ENCODE data around the gene TDP2.

The TDP2 gene

DNA sequence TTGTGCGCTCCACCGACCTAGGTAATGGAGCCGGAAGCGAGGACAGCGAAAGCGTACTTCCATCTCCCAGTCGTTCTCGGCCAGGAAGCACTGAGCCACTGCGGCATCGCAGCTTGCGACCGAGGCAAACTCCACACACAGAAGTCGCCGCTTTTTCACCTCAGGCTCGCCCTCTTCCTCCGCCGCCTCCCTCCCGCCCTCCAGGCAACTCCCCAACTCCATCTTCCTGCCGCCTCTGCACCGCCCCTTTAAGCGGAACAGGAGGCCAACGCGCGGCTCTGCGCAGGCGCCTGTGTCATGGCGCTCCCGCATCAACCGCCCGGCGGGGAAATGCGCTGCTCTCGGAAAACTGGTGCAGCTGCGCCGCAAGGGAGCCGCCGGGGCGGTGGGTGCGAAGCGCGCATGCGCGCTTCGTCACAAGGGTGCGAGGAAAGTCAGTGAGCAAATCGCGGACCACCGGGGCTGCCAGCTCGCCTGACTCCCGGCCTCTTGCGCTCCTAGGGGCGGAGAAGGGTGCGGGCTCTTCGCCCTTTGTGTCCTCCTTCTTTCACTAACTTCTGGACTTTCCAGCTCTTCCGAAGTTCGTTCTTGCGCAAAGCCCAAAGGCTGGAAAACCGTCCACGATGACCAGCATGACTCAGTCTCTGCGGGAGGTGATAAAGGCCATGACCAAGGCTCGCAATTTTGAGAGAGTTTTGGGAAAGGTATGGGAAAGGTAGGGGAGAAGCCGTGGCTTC is at the start of gene TDP2, which contains the start of gene ACOT13:
Gene TDP2 (minus strand): TSS at position 259 of the 737 bp plus-strand sequence. CDS start 37 bp downstream, at position 222.
Gene ACOT13 (plus strand): TSS at position 437 of the 737 bp plus-strand sequence. CDS start 187 bp downstream, at position 624.
- peak; percentile 88 to 90 for DNase-seq (ENCODE audit: low read depth in 2 of 2)

GRCh38 chr6:24710519-24711303 is 44.0 kb upstream of the TDP2 start:
- DNase-seq (ENCODE audit: low read depth in 2 of 2) = no peak

DNA sequence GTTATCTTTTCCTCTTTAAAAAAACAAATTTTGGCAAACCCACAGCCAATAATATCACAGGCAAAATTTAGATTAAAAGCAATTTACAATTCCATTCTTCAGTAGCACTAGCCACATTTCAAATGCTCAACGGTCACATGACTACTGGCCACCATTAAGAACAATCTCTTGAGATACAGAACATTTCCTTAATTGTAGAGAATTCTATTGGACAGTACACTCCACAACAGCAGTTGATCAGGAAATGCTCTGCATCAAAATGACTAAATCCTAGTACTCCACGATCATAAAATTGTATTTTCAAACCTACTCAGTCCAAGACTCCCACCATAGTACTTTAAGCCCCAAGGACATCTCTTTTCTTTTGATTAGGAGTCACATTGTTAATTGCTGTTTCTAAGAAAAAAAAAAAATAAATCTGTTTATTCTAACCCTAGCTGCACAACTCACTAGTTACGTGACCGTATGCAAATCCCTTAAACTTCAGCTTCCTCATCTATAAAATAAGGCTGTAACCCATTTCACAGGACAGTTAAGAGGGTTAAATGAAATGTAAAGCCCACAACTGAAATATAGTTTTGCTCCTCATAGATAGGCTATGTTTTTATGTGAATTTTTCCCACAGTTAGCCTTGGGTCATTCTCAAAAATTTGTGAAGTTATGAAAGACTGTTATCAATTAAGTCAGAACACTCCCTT is 42.5 kb upstream of the TDP2 start:
- no peak for DNase-seq (ENCODE audit: low read depth in 2 of 2)

GRCh38 chr6:24708612-24709011 is 41.9 kb upstream of the TDP2 start:
- DNase-seq (ENCODE audit: low read depth in 2 of 2) = no peak

DNA sequence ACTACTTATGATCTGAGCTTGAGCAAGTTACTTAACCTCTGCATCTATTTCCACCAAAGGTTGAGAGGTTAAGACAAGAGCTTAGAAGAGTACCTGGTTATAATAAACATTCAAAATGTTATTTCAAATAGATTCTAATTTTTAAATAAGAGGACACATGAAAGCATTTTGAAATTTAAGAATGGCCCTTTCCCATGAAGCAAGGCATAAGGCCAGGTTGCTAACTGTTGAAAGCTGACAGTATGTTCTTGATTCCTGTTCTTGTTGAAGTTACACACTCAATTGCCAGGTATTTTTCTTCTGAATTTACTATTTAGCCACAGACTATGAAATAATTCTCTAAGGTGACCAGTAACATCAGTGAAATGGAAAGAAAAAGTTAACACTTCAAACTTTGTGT is 37.8 kb upstream of the TDP2 start:
- no peak for DNase-seq (ENCODE audit: low read depth in 2 of 2)

GRCh38 chr6:24702720-24703282 is 36.1 kb upstream of the TDP2 start:
- no peak for DNase-seq (ENCODE audit: low read depth in 2 of 2)

DNA sequence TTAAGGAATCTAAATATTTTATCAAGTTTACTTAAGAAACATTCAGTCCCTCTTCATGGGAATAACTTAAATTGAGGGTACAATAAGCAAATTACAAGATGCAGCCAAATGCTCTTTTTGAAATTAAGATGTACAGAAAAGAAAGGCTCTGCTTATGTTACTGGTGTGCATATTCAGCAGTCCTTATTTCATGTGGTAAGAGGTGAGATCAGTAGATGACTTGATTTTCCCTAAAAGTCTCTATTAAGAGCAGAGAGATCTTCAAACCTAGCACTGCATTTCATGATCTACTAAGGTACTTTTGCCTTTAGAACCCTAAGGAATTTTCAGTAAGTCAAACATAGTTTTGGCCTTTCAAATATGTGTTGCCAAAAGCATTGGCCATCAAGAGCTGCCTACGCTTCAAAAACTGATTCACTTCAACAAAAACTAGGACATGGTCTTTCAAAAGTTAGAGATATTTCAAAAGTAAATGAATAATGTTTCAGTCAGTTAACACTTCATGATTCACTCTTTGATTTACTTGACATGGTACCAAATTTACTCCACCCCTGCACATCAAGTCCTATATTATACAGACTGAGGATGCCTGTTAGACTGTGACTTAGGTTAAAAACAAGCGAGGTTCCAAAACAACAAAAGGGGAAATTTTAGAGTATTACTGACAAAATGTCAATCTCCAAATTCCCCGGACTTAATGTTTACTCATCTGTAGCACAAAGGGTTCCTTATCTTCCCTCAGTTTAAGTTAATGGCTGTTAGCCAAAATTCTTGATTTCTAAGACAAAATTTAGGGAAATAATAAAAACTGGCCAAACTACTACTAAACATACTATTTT is 33.0 kb upstream of the TDP2 start:
- DNase-seq (ENCODE audit: low read depth in 2 of 2) = no peak

- no peak for DNase-seq (ENCODE audit: low read depth in 2 of 2)
These were observed 29.4 kb upstream of the TDP2 start for GRCh38 chr6:24696097-24696496.

DNA sequence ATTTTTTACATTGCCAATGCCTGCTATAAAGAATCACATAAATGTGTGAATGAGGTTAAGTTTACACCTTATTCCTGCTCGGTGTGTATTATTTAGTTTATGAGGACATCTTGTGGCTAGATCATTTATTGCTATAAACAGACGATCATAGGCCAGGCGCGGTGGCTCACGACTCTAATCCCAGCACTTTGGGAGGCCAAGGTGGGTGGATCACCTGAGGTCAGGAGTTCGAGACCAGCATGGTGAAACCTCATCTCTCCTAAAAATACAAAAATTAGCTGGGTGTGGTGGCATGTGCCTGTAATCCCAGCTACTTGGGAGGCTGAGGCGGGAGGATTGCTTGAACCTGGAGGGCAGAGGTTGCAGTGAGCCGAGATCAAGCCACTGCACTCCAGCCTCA is 28.9 kb upstream of the TDP2 start:
- peak in 1 of 2 donors; percentile 8 for DNase-seq (ENCODE audit: low read depth in 2 of 2)

GRCh38 chr6:24694198-24694597 is 27.5 kb upstream of the TDP2 start:
- DNase-seq (ENCODE audit: low read depth in 2 of 2) = no peak

DNA sequence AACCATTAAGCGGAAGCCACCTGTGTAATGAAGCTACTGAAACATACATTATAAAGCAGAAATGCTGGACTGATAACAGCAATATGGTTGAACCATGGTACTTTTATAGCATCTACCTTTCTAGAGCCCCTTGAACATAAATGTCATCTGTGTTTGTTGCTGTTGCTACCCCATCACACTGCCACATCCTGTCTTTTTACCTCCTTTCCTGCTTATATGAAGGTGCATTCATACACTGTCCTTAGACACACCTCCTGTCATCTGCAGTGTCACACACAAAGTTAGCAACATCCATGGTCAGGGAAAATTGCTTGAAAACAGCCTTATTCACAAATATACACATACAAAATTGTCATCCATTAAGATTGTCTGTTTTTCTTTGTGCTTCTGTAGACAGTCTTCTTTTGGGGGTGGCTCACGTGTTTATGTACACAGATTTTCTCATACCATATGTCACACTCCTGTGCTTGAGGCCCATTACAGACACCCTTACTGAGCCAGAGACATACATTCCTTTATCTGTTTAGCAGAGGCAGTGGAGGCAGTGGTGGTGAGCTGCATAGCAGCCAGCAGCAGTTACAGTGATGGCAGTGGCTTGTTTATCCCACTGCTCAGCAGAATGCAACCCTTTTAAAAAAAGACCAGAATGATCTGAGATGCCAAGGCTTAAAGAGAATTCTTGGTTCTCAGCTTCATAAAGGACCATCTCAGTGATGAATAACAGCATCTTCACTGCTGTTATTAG is 26.3 kb upstream of the TDP2 start:
- DNase-seq (ENCODE audit: low read depth in 2 of 2) = no peak

GRCh38 chr6:24692415-24692814 is 25.7 kb upstream of the TDP2 start:
- DNase-seq (ENCODE audit: low read depth in 2 of 2) = no peak

GRCh38 chr6:24692003-24692402 is 25.3 kb upstream of the TDP2 start:
- DNase-seq (ENCODE audit: low read depth in 2 of 2) = no peak

- DNase-seq (ENCODE audit: low read depth in 2 of 2) = no peak
These were observed 24.9 kb upstream of the TDP2 start for GRCh38 chr6:24691550-24691949.

- DNase-seq (ENCODE audit: low read depth in 2 of 2) = no peak
These were observed 23.9 kb upstream of the TDP2 start for GRCh38 chr6:24690593-24690992.

DNA sequence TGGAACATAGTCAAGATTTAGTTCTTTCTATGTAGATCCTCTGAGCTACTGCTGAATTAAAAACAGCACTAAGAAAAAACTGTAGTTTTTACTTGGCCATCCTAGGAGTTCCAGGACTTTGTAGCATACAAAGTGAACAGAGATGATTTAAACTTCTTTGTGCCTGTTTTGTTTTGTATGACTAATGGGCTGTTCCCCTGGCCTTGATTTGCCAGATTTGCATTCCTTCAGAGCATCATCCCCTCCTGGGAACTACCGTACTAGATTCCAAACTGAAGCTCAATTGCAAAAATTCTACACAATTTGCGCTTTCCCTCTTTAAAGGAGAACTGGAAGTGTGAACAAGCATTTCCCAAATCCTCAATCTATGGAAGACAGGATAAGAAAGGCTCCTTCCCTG is 23.3 kb upstream of the TDP2 start:
- DNase-seq (ENCODE audit: low read depth in 2 of 2) = no peak

- DNase-seq (ENCODE audit: low read depth in 2 of 2) = no peak
These were observed 20.2 kb upstream of the TDP2 start for GRCh38 chr6:24686946-24687345.

DNA sequence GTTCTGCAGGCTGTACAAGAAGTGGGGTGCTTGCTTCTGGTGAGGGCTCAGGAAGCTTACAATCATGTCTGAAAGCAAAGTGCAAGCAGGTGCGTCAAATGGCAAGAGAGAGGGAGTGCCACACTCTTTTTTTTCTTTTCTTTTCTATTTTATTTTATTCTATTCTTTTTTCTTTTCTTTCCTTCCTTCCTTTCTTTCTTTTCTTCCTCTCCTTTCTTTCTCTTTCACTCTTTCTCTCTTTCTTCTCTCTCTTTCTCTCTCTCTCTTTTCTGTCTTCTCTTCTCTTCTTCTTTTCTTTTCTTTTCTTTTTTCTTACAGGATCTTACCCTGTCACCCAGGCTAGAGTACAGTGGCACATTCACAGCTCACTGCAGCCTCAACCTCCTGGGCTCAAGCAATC is 19.7 kb upstream of the TDP2 start:
- no peak for DNase-seq (ENCODE audit: low read depth in 2 of 2)

GRCh38 chr6:24683297-24684296 is 16.9 kb upstream of the TDP2 start:
- DNase-seq (ENCODE audit: low read depth in 2 of 2) = no peak
